Measurements from ENCODE around the gene PGBD1.
"Not testable (repeated sequence)": the region's sequence is repeated elsewhere in the genome, so short reads cannot be mapped to it uniquely, and the experiment has no call there.

PGBD1 gene

DNA sequence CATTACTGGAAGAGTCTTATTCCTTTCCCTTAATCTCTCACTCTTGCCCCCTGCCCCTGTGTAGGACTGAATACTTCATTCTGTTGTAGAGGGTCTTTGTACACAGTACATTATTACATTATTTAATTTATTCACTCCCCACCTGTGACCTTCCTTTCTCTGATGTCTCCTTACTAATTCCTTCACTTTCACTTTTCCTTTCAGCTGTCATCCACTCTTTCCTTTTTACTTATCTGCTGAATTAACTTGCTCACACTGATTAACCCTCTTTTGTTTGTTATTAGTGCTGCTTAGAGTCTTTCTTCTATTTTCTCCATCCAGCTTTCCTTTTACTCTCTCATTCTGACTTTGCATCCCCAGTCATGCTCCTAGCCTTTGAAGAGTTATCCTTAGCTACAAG is 6.5 kb upstream of the PGBD1 start:
- no peak for FAIRE-seq

DNA sequence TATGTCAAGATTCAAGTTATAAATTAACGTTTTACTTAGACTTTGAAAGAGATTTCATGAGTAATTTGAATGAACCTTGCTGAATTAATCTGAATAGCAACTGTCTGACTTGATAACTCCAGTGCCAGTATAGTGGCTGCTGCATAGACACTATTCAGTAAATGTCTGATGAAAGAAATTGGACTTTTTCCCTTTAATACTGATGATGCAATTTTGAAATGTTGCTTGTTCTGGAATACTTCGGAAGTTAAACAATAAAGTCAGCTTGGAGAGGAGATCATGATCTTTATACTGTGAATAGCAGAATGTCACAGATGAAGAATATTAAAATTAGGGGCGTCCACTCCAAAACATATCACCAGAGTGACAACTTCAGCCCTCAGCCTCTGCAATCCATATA is 3.6 kb upstream of the PGBD1 start:
- FAIRE-seq: no peak

DNA sequence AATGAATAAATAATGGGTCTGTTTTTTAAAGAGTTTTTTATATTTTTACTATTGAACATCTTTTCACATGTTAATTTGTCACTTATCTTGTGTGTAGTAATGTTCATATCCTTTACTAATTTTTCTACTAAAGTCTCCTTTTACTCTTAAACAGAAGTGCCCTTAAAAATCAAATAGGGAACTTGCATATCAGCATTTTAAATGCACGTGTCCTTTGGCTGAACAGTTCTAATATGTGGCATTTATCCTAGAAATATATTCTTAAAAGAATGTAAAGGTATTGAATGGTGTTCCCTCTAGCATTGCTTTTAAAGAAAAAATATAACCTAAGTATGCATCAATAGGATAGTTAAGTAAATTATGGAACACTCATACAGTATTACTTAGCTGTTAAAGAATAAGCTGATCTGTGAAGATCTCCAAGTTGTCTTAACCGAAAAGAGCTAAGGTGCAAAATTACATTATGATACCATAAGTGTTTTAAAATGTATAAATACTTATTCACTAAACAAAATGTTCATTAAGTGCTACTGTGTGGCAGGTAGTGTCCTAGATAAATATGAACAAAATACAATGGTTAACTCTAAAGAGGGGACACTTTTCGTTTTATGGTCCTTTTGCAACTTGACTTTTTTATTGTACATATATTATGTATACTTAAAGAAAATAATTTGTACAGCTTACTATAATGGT is 631 bp upstream of the PGBD1 start:
- FAIRE-seq: no peak

DNA sequence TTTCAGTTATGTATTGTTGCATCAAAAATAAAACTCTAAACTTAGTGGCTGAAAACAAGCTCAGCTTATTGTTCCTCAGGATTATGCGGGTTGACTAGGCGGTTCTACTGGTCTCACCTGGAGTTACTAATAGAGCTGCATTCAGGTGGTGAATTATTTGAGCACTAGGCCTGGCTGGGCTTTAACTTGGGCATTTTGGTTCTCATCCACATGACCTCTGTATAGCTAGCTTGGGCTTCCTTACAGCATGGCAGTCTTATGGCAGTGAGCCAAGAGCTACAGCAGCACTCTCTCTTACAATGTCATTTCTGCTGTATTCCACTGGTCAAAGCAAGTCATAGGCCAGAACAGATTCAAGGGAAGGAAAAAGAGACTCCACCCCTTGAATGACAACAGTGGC is 1.6 kb downstream of the PGBD1 start:
- FAIRE-seq: no peak

DNA sequence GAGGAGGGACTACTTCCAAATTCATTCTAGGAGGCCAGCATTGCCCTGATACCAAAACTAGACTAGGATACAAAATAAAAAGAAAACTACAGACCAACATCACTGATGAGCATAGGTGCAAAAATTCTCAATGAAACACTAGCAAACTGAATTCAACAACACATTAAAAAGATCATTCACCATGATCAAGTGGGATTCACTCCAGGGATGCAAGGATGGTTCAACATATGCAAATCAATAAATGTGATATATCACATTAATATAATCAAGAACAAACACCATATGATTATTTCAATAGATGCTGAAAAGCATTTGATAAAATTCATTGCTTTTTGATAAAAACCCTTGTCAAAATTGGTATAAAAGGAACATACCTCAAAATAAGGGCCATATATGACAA is 10.2 kb downstream of the PGBD1 start:
- no peak for FAIRE-seq

DNA sequence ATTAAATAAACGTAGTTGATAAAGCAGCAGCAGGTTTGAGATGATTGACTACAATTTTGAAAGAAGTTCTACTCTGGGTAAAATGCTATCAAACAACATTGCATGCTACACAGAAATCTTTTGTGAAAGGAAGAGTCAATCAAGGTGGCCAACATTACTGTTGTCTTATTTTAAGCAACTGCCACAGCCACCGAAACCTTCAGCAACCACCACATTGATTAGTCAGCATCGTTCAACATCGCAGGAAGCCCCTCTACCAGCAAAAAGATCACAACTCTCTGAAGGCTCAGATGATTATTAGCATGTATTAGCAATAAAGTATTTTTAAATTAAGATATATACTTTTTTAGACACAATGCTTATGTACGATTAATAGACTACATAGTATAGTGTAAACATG is 14.0 kb downstream of the PGBD1 start:
- FAIRE-seq: no peak

DNA sequence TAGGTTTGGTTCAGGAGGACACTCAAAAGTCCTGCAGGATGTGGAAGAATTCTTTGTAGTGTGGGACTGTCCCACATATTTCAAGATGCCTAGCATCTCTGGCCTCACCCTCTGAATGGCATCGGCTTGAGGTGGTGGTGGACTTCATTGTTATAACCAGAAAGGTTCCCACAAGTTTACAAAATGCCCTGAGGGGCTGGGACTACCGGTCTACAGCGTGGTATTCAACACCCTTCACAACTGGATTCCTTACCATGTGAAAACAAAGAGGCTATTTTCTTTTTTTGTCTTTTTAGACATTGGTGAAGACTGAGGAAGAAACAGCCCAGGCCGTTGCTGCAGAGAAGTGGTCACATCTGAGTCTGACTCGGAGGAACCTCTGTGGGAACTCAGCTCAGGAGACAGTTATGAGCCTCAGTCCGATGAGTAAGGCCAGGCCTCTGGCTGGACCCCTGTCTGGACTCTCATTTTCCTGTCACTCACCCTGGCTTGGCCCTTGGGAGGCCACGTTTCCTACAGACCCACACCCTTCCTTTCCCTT is 15.2 kb downstream of the PGBD1 start:
- no peak for FAIRE-seq

DNA sequence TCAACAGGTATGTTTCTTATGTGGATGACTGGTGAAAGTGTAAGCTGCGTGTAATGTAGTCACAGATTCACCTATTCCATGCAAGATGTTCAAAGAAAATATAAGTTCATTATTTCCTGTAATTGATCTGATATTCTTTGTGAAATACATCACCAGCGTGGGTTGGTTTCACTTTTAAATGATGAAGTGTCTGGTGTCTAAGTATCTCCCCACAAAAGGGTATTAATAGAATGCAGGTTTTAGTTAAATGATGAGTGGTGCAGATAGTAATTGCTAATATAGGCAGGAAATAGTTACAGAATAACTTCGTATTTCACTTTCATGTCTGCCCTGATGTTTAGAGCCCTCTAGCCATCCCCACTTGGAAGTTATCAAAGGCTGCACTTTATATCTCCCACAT is 22.2 kb downstream of the PGBD1 start:
- no peak for FAIRE-seq

DNA sequence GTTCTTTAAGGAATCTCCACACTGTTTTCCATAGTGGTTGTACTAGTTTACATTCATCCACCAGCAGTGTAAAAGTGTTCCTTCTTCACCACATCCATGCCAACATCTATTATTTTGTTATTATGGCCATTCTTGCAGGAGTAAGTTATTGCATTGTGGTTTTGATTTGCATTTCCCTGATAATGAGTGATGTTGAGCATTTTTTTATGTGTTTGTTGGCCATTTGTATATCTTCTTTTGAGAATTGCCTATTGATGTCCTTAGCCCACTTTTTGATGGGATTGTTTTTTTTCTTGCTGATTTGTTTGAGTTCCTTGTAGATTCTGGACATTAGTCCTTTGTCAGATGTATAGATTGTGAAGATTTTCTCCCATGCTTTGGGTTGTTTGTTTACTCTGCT is 25.0 kb downstream of the PGBD1 start:
- not testable (repeated sequence) for FAIRE-seq

DNA sequence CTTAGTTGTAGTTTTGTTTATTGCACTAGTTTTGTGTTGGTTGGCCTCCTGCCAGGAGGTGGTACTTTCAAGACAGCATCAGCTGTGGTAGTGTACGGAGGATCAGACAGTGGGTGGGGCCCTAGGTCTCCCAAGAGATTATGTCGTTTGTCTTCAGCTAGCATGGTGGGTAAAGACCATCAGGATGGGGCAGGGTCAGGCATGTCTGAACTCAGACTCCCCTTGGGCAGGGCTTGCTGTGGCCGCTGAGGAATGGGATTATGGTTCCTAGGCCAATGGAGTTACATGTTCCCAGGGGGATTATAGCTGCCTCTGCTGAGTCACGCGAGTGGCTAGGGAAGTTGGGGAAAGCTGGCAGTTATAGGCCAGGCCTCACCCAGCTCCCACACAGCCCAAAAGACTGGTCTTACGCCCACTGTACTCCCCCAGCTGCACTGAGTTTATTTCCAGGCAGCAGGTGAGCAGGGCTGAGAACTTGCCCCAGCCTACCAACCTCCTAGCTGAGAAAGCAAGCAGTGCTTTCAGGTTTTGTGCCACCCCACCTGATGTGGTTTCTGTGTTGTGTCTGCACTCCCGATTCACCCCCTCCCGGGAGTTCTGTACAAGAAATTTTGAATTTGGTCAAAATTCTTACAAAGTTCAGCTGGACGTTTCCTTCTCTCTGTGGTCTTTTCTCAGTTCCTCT is 29.9 kb downstream of the PGBD1 start:
- FAIRE-seq: no peak

DNA sequence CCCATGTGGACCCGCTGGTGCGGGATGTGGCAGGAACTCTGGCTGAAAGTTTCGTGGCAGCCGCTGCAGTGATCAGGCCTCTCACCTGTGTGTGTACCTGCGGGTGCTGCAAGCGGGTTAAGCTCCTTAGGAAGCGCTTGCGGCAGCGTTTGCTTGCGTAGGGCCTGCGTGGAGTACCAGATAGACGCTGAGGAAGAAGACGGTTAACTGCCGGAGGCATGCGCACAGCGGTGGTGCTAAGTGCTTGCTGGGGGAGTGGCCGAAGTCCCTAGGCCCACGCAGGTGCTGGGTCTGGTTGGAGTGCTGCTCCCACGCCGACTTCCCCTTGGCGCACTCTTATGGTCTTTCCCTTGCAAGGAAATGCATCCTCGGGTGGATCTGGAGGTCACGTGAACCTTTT is 31.6 kb downstream of the PGBD1 start:
- FAIRE-seq: no peak

DNA sequence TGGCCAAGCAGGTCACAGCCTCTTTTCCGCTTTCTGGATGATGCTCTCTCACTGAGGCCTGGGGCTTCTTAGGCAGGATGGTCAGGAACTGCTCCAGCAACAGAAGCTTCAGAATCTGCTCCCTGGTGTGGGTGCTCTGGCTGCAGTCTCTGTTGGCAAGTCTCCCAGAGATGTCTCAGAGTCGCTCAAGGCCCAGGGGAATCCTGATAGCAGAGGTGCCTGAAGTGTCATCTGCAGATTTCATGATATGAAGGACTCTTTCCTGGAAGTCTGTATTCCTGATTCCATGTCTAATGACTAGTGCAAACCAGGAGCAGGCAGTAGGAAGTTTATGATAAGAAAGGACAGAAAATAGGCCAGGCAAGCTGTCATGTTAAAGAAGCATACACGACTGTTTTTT is 34.3 kb downstream of the PGBD1 start:
- FAIRE-seq: no peak

DNA sequence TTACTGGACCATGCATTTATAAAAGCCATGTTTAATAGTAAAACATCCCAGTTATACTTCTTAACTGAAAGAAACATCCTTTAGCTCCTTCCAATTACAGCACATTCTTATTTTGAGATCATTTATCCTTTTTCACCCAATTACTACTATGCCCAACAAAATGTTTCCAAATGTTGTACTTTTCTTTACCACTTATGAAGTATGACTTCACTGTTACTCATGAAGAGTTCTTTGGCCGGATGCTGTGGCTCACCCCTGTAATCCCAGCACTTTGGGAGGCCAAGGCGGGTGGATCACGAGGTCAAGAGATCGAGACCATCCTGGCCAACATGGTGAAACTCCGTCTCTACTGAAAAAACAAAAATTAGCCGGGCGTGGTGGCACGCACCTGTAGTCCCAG is 36.5 kb downstream of the PGBD1 start:
- FAIRE-seq: not testable (repeated sequence)

DNA sequence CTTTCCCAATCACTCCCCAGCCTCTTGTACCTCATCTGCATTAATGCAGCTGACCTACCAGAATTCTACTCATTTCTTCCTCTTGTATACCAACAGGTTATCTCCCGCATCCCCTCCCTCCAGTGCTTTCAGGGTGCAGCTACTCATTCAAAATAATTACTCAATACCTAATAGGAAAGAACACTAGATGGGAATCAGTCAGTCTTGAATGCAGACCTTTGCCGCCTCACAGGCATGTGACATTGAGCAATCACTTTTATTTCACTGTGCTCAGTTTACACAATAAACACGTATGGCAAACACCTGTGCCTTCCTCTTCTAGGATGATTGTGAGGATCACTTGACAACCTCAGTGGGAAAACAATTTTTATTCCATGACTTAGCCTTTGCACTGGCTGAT is 41.3 kb downstream of the PGBD1 start:
- no peak for FAIRE-seq

DNA sequence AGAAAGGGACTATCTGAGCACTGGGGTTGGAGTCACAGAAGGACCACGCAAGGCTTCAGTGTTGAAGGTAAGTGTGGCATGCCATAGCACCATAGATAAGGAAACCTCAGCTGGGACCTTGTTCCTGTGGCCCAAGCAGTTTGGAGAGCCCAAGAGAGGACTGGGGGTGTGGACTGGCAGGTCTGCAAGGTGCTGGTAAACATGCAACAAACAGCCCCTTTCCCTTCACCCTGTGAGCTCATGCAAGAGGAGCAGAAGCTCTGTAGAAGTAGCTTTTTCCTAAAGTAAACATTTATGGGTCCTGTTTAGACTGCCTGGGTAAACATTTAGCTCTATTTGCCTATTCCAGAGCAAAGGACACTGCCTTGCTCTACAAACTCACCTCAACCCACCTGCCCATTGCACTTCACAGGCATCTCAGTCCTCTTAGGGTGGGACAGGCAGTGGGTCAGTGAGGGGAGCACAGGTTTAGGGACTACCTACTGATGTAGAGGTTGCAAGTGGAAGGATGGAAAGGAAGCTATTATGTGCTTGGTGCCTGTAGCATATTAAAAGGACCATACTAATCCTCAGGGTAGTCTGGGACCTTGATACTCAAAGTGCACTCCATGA is 42.5 kb downstream of the PGBD1 start:
- FAIRE-seq: no peak

DNA sequence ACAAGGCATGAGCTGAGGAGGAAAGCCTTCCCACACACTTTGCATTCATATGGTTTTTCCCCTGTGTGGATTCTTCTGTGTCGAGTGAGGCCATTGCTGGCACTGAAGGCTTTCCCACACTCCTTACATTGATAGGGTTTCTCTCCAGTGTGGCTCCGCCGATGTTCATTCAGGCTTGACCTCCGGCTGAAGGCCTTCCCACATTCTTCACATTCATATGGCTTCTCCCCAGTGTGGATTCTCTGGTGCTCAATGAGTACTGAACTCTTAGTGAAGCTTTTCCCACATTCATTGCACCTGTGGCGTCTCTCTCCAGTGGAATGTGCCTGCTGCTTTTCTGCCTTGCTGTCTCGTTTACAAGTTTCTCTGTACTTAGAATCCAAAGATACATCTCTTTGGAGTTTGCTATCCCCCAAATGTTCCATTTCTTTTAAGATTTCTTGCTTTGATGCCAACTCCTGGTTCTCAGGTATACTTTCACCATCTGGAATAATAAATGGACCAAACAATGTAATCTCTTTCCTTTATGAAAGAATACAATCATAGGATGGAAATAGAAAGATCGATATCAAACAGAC is 45.1 kb downstream of the PGBD1 start:
- no peak for FAIRE-seq

DNA sequence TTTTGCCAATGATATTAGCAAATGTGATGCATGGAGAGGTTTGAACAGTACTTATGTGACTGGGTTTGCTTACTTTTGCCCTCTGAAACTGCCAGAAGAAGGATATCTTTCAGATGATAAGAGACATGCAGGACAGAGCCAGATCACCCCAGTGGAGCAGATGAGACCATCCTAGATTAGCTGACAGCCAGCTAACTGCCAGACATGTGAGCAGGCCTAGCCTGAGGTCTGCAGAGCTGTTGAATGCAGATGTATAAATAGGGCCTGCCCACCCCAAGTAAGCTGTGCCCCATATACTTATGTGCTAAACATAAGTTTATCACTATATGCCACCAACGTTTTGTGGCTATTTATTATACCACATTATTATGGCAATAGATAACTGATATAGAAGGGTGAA is 48.7 kb downstream of the PGBD1 start:
- no peak for FAIRE-seq

DNA sequence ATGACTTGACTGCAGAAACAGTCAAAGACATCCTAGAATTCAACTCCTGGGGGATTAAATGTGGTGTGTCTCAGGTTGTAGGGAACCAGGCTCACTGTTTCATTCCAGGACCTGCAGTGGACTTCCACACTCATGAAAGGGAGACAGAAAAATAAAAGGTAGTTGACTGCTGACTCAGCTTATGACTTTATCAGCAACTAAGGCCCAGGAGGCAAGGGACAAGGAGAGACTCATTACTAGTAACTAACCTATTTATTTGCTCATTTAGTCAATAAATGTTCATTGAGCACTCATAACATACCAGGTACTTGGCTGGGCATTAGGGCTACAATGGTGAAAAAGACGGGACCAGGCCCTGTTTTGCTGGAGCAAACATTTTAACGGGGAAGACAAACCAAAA is 51.7 kb downstream of the PGBD1 start:
- no peak for FAIRE-seq

DNA sequence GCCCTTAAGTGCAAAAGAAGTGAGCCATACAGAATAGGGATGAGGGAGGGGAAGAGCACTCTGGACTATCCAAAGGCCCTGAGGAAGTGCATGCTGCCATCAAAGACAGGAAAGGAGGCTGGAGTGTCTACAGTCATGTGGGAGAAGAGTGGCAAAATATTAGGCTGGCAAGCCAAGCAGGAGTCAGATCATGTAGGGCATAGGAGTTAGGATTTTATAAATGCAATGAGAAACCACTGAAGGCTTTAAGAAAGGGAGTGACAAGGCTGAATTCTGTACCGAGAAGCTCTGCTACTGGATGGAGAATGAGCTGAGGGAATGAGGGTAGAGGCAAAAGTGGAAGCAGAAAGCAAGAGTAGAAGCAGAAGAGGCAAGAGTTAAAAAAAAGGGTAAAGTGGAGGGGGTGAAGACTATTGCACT is 52.2 kb downstream of the PGBD1 start:
- FAIRE-seq: no peak

DNA sequence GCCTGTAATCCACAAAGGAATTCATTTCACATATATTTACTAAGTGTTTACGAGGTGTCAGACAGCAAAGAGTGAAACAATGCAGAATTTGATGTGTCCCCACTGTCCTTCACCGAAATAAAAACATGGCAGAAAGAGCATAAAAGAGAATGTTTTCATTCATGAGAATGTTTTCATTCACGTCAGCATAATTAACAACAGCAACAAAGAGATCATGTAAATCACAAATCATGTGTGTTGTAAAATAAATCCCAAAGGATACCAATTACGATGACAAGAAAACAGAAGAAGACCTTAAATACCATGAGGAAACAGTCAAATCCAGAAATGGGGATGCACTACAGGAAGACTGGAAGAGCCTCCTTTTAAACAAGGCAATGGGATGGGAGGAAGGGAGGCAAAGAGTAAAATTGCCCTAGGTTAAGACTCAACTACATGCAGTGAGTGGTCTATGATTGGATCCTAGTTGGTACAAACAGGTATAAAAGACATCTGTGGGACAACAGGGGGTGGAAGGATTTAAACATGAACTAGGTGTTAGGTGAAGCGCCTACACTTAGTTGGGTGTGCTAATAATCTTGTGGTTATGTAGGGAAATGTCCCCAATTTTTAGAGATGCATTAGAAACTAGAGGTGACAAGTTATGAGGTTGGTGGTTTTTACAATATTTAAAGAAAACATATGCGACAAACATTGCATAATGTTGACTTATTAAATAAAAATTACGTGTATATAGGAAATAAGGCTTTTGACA is 53.1 kb downstream of the PGBD1 start:
- no peak for FAIRE-seq

DNA sequence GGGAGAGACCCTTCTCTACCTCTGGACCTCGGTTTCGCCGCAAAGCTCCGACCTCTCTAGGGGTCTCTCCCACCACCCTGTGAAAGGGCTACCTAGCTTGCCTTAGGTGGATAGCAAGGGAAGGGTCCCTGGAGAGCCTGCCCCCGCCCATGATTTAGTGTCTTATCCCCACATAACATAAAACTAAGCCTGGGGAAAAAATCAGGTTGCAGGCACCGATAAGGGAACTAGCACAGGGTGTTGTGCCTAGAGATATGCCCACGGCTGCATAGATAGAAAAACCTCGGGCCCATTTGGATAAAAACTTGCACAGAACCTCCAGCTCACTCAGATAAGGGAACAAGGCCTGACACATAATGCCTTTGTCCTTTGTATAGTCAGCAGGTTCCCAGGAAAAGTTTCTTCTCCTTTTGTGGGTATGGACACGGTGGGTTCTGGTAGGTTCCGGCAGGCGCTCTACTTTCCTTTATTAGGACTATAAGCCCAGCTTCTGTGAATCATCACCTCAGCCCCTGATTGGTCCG is 53.7 kb downstream of the PGBD1 start:
- peak; percentile 85 for FAIRE-seq

DNA sequence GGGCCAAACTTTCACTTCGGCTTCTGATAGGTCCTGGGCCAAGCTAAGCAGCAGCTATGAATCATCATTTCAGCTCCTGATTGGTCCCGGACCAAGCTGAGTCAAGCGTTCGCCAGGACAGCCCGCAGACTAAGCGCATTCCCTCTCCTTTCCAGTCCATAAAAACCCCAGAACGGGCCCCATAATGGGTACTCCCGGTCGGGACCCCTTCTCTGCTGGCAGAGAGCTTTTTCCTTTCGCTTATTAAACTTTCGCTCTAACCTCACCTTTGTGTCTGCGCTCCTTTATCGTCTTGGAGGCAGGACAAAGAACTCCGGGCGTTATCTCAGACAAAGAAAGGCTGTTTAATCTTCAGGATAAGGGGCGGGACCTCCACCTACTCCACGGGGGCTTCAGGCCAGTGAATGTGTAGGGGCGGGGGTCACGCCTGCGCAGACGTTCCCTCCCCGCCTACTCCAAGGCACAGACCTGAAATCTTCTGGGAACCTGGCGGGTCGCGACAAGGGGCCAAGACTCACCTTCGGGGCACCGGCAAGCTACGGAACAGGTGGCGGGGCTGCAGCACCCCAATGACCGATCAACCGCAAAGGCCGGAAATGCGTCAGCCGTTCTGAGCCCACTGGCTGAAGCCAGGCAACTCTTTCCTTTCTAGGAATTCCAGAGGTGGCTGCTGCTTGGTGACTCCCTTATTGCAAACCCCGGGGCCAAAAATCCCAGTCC is 54.4 kb downstream of the PGBD1 start, which contains the start of gene ZSCAN31:
Gene ZSCAN31 (minus strand): TSS at position 585 of the 720 bp plus-strand sequence. CDS start 6,465 bp downstream, outside the sequence.
- FAIRE-seq: no peak

Data from colon (tissue), 2 donors.